Coronary artery (tissue), 2 donors: ENCODE data around the gene RUFY4.

Source experiments
- DNase-seq: peaks from one replicate; pipeline ENCODE4 v3.0.0-alpha.2; 2017; ENCODE audit warnings: low spot score
- H3K27ac ChIP-seq, 2 donors: fragments of 200-600 bp; sonication (generic); one replicate each; pipeline ENCODE4 v1.5.1; 2016 to 2019
- H3K4me3 ChIP-seq: fragments of 200-600 bp; sonication (generic); 2 replicates; pipeline ENCODE4 v1.5.1; 2016; ENCODE audit warnings: mild to moderate bottlenecking, moderate library complexity
- TF ChIP-seq, protein P1 (sequence below): fragments of 200-600 bp; sonication (generic); IDR thresholded peaks from one replicate; pipeline ENCODE4 v1.5.1; 2019; ENCODE audit warnings: antibody characterized with exemption

RUFY4 gene

DNA sequence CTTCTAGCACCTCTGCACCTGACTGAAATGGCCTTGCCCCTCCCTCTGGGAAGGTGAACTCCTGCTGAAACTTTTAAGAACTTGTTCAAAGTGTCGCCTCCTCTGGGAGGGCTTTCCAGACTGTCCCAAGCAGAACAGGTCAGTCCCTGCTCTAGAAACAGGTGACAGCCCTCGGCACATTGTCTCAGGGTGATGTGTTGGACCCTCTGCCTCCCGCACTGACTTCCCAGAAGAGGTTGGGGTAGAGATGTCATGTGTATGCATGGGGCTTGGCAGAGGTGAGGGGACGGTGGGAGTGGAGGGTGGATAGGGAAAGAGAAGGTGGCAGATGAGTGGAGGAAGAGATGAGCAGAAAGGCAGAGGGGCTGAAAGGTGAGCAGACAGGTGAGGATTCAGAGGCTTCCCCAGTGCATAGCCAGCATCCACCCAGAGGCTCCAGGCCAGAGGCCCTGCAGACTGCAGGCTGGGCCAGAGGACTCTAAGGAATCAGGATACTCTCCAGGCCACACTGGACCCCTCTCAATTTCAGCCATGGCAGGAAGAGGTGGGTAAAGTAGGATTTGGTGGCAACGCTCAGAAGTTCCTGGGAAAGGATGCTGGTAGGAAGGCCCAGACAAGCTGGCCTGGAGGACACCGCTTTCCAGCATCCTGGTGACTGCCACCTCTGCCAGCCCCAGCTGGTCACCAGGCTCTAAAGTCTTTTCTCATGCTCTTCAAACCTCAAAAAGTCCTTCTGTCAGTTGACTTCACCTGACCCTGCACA lies 41.4 kb upstream of the RUFY4 start:
- TF ChIP-seq, protein P1, sequence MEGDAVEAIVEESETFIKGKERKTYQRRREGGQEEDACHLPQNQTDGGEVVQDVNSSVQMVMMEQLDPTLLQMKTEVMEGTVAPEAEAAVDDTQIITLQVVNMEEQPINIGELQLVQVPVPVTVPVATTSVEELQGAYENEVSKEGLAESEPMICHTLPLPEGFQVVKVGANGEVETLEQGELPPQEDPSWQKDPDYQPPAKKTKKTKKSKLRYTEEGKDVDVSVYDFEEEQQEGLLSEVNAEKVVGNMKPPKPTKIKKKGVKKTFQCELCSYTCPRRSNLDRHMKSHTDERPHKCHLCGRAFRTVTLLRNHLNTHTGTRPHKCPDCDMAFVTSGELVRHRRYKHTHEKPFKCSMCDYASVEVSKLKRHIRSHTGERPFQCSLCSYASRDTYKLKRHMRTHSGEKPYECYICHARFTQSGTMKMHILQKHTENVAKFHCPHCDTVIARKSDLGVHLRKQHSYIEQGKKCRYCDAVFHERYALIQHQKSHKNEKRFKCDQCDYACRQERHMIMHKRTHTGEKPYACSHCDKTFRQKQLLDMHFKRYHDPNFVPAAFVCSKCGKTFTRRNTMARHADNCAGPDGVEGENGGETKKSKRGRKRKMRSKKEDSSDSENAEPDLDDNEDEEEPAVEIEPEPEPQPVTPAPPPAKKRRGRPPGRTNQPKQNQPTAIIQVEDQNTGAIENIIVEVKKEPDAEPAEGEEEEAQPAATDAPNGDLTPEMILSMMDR: no peak
- DNase-seq: peak; percentile 68
- H3K27ac ChIP-seq: no peak overlapping the region

GRCh38 chr2:218028189-218028495 lies 40.9 kb upstream of the RUFY4 start:
- no peak overlapping the region for H3K4me3 ChIP-seq
- peak; percentile 56 for DNase-seq
- H3K27ac ChIP-seq: no peak overlapping the region
- TF ChIP-seq, protein P1: no peak

More for the DNA sequence above, 41.4 kb upstream of the RUFY4 start:
- no peak overlapping the region for H3K4me3 ChIP-seq

GRCh38 chr2:218028562-218029348 lies 40.3 kb upstream of the RUFY4 start:
- Histone ChIP-seq H3K27ac (no peak overlapping the region), H3K4me3 (no peak overlapping the region)
- TF ChIP-seq, protein P1: no peak
- peak; percentile 67 for DNase-seq

DNA sequence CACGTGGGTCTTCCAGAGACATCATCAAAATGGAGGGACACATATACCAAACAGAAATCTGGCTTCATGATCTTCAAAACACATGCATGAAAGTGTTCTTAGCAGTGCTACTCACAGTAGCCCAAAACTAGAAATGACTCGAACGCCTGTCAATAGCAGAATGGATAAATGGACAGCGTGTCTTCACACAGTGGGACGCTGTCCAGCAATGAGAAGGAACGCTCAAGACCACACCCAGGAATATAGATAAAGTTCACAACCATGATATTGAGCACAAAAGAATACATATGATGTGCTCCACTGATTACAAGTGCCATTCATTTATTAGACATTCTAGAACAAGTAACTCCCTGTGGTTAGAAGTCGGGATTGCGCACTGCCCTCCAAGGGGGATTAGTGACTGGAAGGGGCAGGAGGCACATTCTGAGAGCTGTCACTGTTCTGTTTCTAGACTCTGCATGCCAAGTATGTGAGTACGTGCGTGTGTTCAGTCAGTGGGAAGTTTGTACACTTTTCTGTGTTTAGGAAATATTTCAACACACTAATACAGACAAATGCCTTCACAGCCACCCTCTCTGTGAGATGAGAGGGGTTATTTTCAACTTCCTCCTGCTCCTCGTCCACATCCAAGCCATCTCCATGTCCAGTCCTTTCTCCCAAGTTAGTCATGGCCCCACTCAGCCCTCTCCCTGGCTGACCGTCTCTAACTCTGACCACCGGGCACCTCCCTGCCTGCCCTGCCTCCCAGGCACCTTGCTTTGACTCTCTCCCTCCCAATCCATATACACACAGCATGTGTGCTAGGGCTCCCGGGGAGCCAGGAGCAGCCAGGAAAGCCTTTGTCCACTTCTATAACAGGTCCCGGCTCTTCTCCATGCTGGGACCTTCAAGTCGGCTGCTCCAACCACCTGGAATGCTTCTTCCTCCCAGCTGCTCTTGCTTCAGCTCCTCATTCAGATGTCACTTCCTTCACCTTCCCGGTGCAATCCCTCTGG lies 39.4 kb upstream of the RUFY4 start:
- peak; percentile 45 for DNase-seq
- Histone ChIP-seq H3K27ac (peak overlapping the region in 1 of 2 donors; percentile 26), H3K4me3 (no peak overlapping the region)
- TF ChIP-seq, protein P1: no peak

- TF ChIP-seq, protein P1: no peak
- no peak overlapping the region for H3K4me3 ChIP-seq
- peak; percentile 69 for DNase-seq
- peak overlapping the region in 1 of 2 donors; percentile 26 for H3K27ac ChIP-seq
Measured at GRCh38 chr2:218030409-218031195, 38.5 kb upstream of the RUFY4 start.

DNA sequence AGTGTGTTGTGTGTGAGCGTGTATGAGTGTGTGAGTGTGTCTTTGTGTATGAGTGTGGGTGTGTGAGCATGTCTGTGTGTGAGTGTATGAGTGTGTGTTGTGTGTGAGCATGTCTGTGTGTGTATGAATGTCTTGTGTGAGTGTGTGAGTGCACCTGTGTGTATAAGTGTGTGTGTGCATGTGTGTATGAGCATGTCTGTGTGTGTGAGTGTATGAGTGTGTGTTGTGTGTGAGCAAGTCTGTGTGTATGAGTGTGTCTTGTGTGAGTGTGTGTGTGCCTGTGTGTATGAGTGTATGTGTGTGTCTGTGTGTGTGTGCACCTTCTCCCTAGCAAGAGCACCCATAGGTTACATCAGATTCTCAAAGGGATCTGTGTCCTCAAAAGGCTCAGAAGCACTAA lies 37.8 kb upstream of the RUFY4 start:
- TF ChIP-seq, protein P1: no peak
- H3K27ac ChIP-seq: no peak overlapping the region
- no peak for DNase-seq
- H3K4me3 ChIP-seq: no peak overlapping the region
